Body of pancreas (tissue), 4 donors: ENCODE measurements around the gene IFNAR1. TPM values are rescaled to one million over a fixed set of nuclear protein-coding genes. Genes with fewer than 3 reads are reported as not detected.

Source experiments
- ATAC-seq: fragments of 150-250 bp; one replicate; pipeline ENCODE4 v1.9.1; 2016
- DNase-seq, 4 donors: peaks; one replicate each; pipeline ENCODE4 v3.0.0-alpha.2; 2019
- H3K27ac ChIP-seq, 4 donors: fragments of 200-600 bp; sonication (generic); 1 replicate in 3 of 4; 2 replicates in 1 of 4; pipeline versions ENCODE4 v1.5.1 to v1.6.1; 2016 to 2019; ENCODE audit warnings: mild to moderate bottlenecking in 1 of 4, mixed read lengths in 1 of 4, moderate library complexity in 1 of 4
- H3K27me3 ChIP-seq, 2 donors: fragments of 200-600 bp; sonication (generic); one replicate each; pipeline ENCODE4 v1.6.0; 2016; ENCODE audit warnings: mild to moderate bottlenecking in 1 of 2
- H3K36me3 ChIP-seq, 2 donors: fragments of 200-600 bp; sonication (generic); replicated peaks in 1 of 2; 2 replicates each; pipeline ENCODE4 v1.5.1; 2016; ENCODE audit warnings: low read depth in 2 of 2; ENCODE audit not compliant: insufficient read depth in 1 of 2
- H3K4me1 ChIP-seq: fragments of 200-600 bp; sonication (generic); one replicate; pipeline ENCODE4 v1.6.0; 2016
- H3K4me3 ChIP-seq, 2 donors: fragments of 200-600 bp; sonication (generic); 1 replicate in 1 of 2; 2 replicates in 1 of 2; pipeline ENCODE4 v1.5.1; 2016 to 2019
- H3K9me3 ChIP-seq, 3 donors: fragments of 200-600 bp; sonication (generic); 1 replicate in 2 of 3; 2 replicates in 1 of 3; pipeline ENCODE4 v1.5.1; 2016
- POLR2A ChIP-seq, 3 donors: fragments of 450-650 bp; IDR thresholded peaks; one replicate each; pipeline ENCODE4 v1.6.1; 2016; ENCODE audit warnings: antibody characterized with exemption in 3 of 3, mild to moderate bottlenecking in 2 of 3
- WGBS, 2 donors: methylation state at CpG; one replicate each; pipeline ENCODE4 v1.1.5; 2017; 5-methylcytosine and 5-hydroxymethylcytosine counted together
- intact Hi-C: fragments of 100-400 bp; cut with DNase I; formaldehyde crosslinking; loops from one replicate; pipeline ENCODE4 v1.15.1; 2023
- total RNA-seq, 2 donors: library from RNA; depleted of rRNA; stranded (reverse); fragments of >200 nt; gene quantifications; one replicate each; pipeline ENCODE4 v1.1.0, GENCODE V29; 2016
- TF ChIP-seq, protein P1 (sequence below), 7 experiments: fragments of 450-650 bp in 4 of 7; fragments of 200-600 bp in 3 of 7; sonication (generic) in 3 of 7; IDR thresholded peaks; one replicate each; pipeline ENCODE4 v1.5.1; 2016 to 2019; ENCODE audit warnings: antibody characterized with exemption in 7 of 7

Gene IFNAR1
- total RNA-seq, 2 donors from 2014 or later = 14.2 to 17.9 TPM

GRCh38 chr21:33296156-33296555, 28.6 kb upstream of the IFNAR1 start:
- Histone ChIP-seq H3K36me3 (peaks cover 0 to 13% of the 10 kb centered on the region in 2 donors), H3K4me1 (peaks cover 6% of the 10 kb centered on the region), H3K27ac (no peak overlapping the region), H3K4me3 (no peak overlapping the region), H3K27me3 (no peaks in the 10 kb centered on the region), H3K9me3 (no peaks in the 10 kb centered on the region)
- intact Hi-C loops = no loop called here
- ATAC-seq (no peak), DNase-seq (no peak)
- TF ChIP-seq, protein P1, sequence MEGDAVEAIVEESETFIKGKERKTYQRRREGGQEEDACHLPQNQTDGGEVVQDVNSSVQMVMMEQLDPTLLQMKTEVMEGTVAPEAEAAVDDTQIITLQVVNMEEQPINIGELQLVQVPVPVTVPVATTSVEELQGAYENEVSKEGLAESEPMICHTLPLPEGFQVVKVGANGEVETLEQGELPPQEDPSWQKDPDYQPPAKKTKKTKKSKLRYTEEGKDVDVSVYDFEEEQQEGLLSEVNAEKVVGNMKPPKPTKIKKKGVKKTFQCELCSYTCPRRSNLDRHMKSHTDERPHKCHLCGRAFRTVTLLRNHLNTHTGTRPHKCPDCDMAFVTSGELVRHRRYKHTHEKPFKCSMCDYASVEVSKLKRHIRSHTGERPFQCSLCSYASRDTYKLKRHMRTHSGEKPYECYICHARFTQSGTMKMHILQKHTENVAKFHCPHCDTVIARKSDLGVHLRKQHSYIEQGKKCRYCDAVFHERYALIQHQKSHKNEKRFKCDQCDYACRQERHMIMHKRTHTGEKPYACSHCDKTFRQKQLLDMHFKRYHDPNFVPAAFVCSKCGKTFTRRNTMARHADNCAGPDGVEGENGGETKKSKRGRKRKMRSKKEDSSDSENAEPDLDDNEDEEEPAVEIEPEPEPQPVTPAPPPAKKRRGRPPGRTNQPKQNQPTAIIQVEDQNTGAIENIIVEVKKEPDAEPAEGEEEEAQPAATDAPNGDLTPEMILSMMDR (IDR thresholded peaks at IDR 0.05) = no peak
- TF ChIP-seq POLR2A (IDR thresholded peaks at IDR 0.05) = no peak
- 89 to 93% methylated on average over 6 of the region's 6 CpGs for WGBS, 2 donors

DNA sequence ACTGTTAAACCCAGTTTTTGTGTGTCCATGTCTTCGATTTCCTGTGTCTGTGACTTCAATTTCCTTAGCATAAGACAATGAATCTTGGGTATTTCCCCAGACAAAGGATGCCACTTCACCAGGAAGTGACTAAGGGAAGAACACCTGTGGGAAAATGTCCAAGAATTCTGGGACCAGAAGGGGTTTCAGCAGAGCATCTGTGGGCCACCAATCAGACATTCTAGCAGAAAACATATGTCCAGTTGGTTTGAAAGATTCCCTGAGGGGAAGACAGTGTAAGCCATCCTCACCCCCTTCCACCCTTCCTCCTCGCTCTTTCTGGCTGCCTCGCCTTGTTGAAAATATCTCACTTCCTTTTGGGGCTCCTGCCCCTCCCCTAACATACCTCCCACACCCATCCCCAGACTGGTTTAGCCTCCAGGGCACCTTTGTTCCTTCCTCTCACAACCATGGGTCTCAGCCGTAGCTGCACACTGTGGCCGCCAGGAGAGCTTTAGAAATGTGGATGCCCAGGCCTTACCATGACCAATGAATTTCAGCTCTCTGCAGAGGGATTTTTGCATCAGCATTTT, 25.5 kb upstream of the IFNAR1 start:
- peaks cover 10% of the 10 kb centered on the region for H3K4me1 ChIP-seq
- DNase-seq (no peak), ATAC-seq (no peak)
- no peak overlapping the region for H3K27ac ChIP-seq
- no peak overlapping the region for H3K4me3 ChIP-seq
- TF ChIP-seq, protein P1 (IDR thresholded peaks at IDR 0.05) = no peak
- no peak for TF ChIP-seq POLR2A (IDR thresholded peaks at IDR 0.05)
- H3K36me3 ChIP-seq = peaks cover 0 to 10% of the 10 kb centered on the region in 2 donors
- H3K27me3 ChIP-seq = no peaks in the 10 kb centered on the region
- H3K9me3 ChIP-seq = no peaks in the 10 kb centered on the region
- intact Hi-C loops = no loop called here
- 65 to 85% methylated on average over 5 of the region's 5 CpGs for WGBS, 2 donors

- intact Hi-C loops = no loop called here
- Histone ChIP-seq H3K4me3 (no peak overlapping the region), H3K27me3 (no peaks in the 10 kb centered on the region), H3K27ac (peak overlapping the region in 3 of 4 donors; percentile 15 to 69 (median 58)), H3K4me1 (peaks cover 10% of the 10 kb centered on the region), H3K36me3 (peaks cover 0 to 8% of the 10 kb centered on the region in 2 donors), H3K9me3 (no peaks in the 10 kb centered on the region)
- peak in 1 of 4 donors; percentile 50 for DNase-seq
- TF ChIP-seq POLR2A (IDR thresholded peaks at IDR 0.05) = no peak
- TF ChIP-seq, protein P1 (IDR thresholded peaks at IDR 0.05) = no peak
- 50 to 65% methylated on average over 10 of the region's 10 CpGs for WGBS, 2 donors
- peak; percentile 47 for ATAC-seq
These were observed 23.8 kb upstream of the IFNAR1 start for GRCh38 chr21:33300701-33301631.

- no peak for TF ChIP-seq POLR2A (IDR thresholded peaks at IDR 0.05)
- TF ChIP-seq, protein P1 (IDR thresholded peaks at IDR 0.05) = no peak
- peak overlapping the region in 3 of 4 donors; percentile 15 to 69 (median 58) for H3K27ac ChIP-seq
- 60 to 90% methylated on average over 2 of the region's 2 CpGs for WGBS, 2 donors
- no peaks in the 10 kb centered on the region for H3K9me3 ChIP-seq
- DNase-seq (no peak), ATAC-seq (no peak)
- H3K4me3 ChIP-seq = no peak overlapping the region
- peaks cover 10% of the 10 kb centered on the region for H3K4me1 ChIP-seq
- H3K27me3 ChIP-seq = no peaks in the 10 kb centered on the region
- H3K36me3 ChIP-seq = peaks cover 0 to 2% of the 10 kb centered on the region in 2 donors
- intact Hi-C loops = no loop called here
These were observed 23.2 kb upstream of the IFNAR1 start for GRCh38 chr21:33301632-33302002.
